GM10248 (cell line): ENCODE data around the gene FLT1.

Experiments
- CTCF ChIA-PET: fragments of 300-600 bp; sonication (Branson Sonifier 250); formaldehyde crosslinking; extraction: SDS; loops from one replicate; lab custom pipeline; 2021; ENCODE audit warnings: antibody characterized with exemption; lab: Yijun Ruan, JAX
- POLR2A ChIA-PET: fragments of 350-650 bp; sonication (Branson Sonifier 250); formaldehyde crosslinking; extraction: SDS; loops from one replicate; lab custom pipeline; 2020; ENCODE audit warnings: antibody characterized with exemption; lab: Yijun Ruan, JAX
- DNase-seq: peaks from one replicate; pipeline ENCODE4 v3.0.0; 2012; ENCODE audit errors: extremely low spot score
- TF ChIP-seq, protein P1 (sequence below): IDR thresholded peaks from 2 replicates; pipeline ENCODE4 v1.5.1; 2012; ENCODE audit warnings: mild to moderate bottlenecking, low read depth; ENCODE audit errors: extremely low read depth, missing control alignments, control extremely low read depth

The FLT1 gene

GRCh38 chr13:28476919-28477708, 17.8 kb downstream of the FLT1 start:
- POLR2A ChIA-PET, result no interaction called here
- TF ChIP-seq, protein P1, sequence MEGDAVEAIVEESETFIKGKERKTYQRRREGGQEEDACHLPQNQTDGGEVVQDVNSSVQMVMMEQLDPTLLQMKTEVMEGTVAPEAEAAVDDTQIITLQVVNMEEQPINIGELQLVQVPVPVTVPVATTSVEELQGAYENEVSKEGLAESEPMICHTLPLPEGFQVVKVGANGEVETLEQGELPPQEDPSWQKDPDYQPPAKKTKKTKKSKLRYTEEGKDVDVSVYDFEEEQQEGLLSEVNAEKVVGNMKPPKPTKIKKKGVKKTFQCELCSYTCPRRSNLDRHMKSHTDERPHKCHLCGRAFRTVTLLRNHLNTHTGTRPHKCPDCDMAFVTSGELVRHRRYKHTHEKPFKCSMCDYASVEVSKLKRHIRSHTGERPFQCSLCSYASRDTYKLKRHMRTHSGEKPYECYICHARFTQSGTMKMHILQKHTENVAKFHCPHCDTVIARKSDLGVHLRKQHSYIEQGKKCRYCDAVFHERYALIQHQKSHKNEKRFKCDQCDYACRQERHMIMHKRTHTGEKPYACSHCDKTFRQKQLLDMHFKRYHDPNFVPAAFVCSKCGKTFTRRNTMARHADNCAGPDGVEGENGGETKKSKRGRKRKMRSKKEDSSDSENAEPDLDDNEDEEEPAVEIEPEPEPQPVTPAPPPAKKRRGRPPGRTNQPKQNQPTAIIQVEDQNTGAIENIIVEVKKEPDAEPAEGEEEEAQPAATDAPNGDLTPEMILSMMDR, result no peak
- no peak for DNase-seq
- CTCF ChIA-PET, result interaction anchor here (0.7 to 1.1 kb wide), 3 partner anchors 9 to 91 kb away, joined by 3 read pairs; no protein-coding TSS in a partner anchor

GRCh38 chr13:28475916-28476725, 18.8 kb downstream of the FLT1 start:
- ChIA-PET POLR2A (no interaction called here), CTCF (interaction anchor here (1.1 kb wide), 2 partner anchors 11 to 90 kb away, joined by 3 read pairs; no protein-coding TSS in a partner anchor)
- no peak for DNase-seq

GRCh38 chr13:28474491-28475134, 20.3 kb downstream of the FLT1 start:
- CTCF ChIA-PET, result interaction anchor here (0.8 kb wide), 1 partner anchor 23 kb away, joined by 3 read pairs; no protein-coding TSS in a partner anchor
- TF ChIP-seq, protein P1, result no peak
- POLR2A ChIA-PET, result no interaction called here
- DNase-seq, result no peak

More at GRCh38 chr13:28475916-28476725, 18.8 kb downstream of the FLT1 start:
- TF ChIP-seq, protein P1, result no peak

DNA sequence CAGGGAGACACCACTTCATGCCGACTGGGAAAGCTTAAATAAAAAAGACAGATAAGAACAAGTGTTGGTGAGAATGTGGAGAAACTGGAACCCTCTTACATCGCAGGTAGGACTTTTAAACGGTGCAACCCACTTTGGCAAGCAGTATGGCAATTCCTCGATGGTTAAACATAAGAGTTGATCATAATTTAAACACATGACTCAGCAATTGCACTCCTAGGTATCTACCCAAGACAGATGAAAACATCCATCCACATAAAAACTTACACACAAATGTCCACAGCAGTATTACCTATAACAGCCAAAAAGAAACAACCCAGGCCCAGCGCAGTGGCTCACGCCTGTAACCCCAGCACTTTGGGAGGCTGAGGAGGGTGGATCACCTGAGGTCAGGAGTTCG, 21.9 kb downstream of the FLT1 start:
- ChIA-PET POLR2A (no interaction called here), CTCF (no interaction called here)
- DNase-seq, result no peak
- TF ChIP-seq, protein P1, result no peak

DNA sequence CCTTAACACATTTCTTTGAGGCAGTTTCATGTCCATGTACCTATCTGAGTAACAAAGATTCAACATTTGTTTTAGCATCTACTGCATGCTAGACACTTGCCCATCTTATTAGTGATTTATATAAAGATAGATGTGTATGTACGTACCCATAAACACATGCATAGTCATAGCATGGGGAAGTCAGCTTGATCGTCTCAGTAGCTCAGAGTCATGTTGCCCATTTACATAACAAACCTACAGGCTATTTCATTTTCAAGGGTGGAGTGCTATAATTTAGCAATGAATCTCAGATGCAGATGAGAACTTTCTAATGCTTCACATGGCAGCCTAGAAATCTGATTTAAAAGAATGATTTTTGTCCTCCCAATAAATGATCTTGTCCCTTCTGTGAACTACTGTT, 23.5 kb downstream of the FLT1 start:
- ChIA-PET POLR2A (no interaction called here), CTCF (no interaction called here)
- DNase-seq, result no peak
- TF ChIP-seq, protein P1, result no peak

DNA sequence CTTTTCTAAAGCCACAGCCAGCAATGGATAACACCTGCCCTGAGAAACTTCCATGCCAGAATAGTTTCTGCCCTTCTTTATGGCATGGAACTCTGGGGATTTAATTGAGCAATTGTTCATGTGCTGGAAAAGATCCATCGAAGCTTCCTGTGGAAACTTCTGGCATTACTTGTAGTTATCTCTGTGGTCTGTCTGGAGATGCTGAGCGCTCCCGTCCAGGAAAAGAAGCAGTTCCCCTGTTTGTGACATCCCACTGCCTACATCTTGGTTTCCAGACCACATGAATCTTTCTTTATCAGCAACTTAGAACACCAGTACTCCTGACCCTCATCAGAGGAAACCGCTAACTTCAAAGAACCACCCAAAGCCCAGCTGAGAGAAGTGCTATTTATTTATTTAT, 24.6 kb downstream of the FLT1 start:
- ChIA-PET POLR2A (no interaction called here), CTCF (interaction anchor here (1.1 kb wide), 1 partner anchor 20 kb away, joined by 3 read pairs; no protein-coding TSS in a partner anchor)
- TF ChIP-seq, protein P1, result no peak
- no peak for DNase-seq
